Mesendoderm (in vitro differentiated cells): Measurements from ENCODE around the gene TIMM9.

ENCODE experiments used
- DNase-seq: peaks from one replicate; pipeline ENCODE4 v3.0.0; 2013
- H2AK5ac ChIP-seq: 2 replicates; pipeline ENCODE4 v1.6.1; 2013; ENCODE audit warnings: low read length, inconsistent platforms
- H2BK120ac ChIP-seq: 2 replicates; pipeline ENCODE4 v1.6.1; 2013; ENCODE audit warnings: low read depth, mild to moderate bottlenecking, low read length, moderate library complexity, mixed read lengths
- H2BK15ac ChIP-seq: replicated peaks from 2 replicates; pipeline ENCODE4 v1.6.1; 2013; ENCODE audit warnings: low read depth, mild to moderate bottlenecking, moderate library complexity
- H2BK5ac ChIP-seq: 2 replicates; pipeline ENCODE4 v1.6.1; 2013; ENCODE audit warnings: low read length, inconsistent platforms
- H3K18ac ChIP-seq: 2 replicates; pipeline ENCODE4 v1.6.1; 2013; ENCODE audit warnings: mild to moderate bottlenecking, low read length, mixed read lengths
- H3K23ac ChIP-seq: one replicate; pipeline ENCODE4 v1.6.1; 2013; ENCODE audit warnings: low read length
- H3K27ac ChIP-seq: 2 replicates; pipeline ENCODE4 v1.5.1; 2013; ENCODE audit warnings: low read depth, mild to moderate bottlenecking, inconsistent platforms, low read length, moderate library complexity
- H3K27me3 ChIP-seq: 2 replicates; pipeline ENCODE4 v1.6.1; 2013; ENCODE audit warnings: low read length, control low read depth, mild to moderate bottlenecking, inconsistent platforms; ENCODE audit not compliant: insufficient read depth, poor library complexity
- H3K36me3 ChIP-seq: 2 replicates; pipeline ENCODE4 v1.6.1; 2013; ENCODE audit warnings: low read length, inconsistent platforms; ENCODE audit not compliant: control insufficient read depth, insufficient read depth
- H3K4ac ChIP-seq: one replicate; pipeline ENCODE4 v1.6.1; 2013; ENCODE audit warnings: low read depth, mild to moderate bottlenecking, low read length, moderate library complexity
- H3K4me1 ChIP-seq: 2 replicates; pipeline ENCODE4 v1.6.1; 2013; ENCODE audit warnings: low read depth, low read length, inconsistent platforms; ENCODE audit not compliant: control insufficient read depth
- H3K4me2 ChIP-seq: 2 replicates; pipeline ENCODE4 v1.6.1; 2013; ENCODE audit warnings: low read length
- H3K4me3 ChIP-seq: 2 replicates; pipeline ENCODE4 v1.5.1; 2013; ENCODE audit warnings: mild to moderate bottlenecking, low read length
- H3K56ac ChIP-seq: one replicate; pipeline ENCODE4 v1.6.1; 2013; ENCODE audit warnings: low read length
- H3K79me1 ChIP-seq: 2 replicates; pipeline ENCODE4 v1.6.1; 2013; ENCODE audit warnings: low read length, inconsistent platforms
- H3K79me2 ChIP-seq: 2 replicates; pipeline ENCODE4 v1.6.1; 2013; ENCODE audit warnings: mild to moderate bottlenecking, low read length; ENCODE audit not compliant: control insufficient read depth, insufficient read depth
- H3K9ac ChIP-seq: 2 replicates; pipeline ENCODE4 v1.6.1; 2013; ENCODE audit warnings: low read length, inconsistent platforms
- H4K5ac ChIP-seq: one replicate; pipeline ENCODE4 v1.6.1; 2013; ENCODE audit warnings: low read length
- H4K8ac ChIP-seq: one replicate; pipeline ENCODE4 v1.6.1; 2013; ENCODE audit warnings: low read depth, mild to moderate bottlenecking, control low read depth, low read length, moderate library complexity
- WGBS: extraction: QIAGEN DNeasy Blood & Tissue Kit; methylation state at CpG from one replicate; pipeline ENCODE4 v1.1.7; 2013; ENCODE audit warnings: low lambda C conversion rate, missing lambda C conversion rate; ENCODE audit not compliant: insufficient coverage; ENCODE audit errors: extremely low coverage; 5-methylcytosine and 5-hydroxymethylcytosine counted together

Gene TIMM9

DNA sequence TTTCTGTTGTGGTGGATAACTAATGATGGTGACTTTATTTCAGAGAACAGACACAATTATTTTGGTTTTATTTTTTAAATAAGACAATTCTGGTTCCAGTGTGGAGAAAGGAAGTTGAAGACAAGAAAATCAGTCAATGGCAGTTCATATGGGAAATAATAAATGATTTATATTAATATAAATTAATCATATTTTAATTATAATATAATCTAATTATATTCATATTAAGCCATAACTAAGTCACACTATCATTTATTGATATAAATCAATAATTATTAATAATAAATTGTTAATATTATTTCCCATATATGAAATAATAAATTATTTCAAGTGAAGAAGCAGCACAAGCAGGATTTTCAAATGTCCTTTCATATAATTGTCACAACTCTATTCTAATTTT, 28.8 kb downstream of the TIMM9 start:
- no peak overlapping the region for H2BK120ac ChIP-seq
- DNase-seq = no peak
- no peak overlapping the region for H4K8ac ChIP-seq
- H3K4ac ChIP-seq = no peak overlapping the region
- H2BK5ac ChIP-seq = no peak overlapping the region
- H3K4me1 ChIP-seq = peaks cover 2% of the 10 kb centered on the region
- H3K4me2 ChIP-seq = no peak overlapping the region
- H2AK5ac ChIP-seq = no peak overlapping the region
- no peak overlapping the region for H3K23ac ChIP-seq
- no peak overlapping the region for H3K18ac ChIP-seq
- H3K27ac ChIP-seq = no peak overlapping the region
- no peak overlapping the region for H2BK15ac ChIP-seq
- no peak overlapping the region for H4K5ac ChIP-seq
- no peak overlapping the region for H3K4me3 ChIP-seq
- H3K79me1 ChIP-seq = no peaks in the 10 kb centered on the region
- no peak overlapping the region for H3K9ac ChIP-seq
- no peaks in the 10 kb centered on the region for H3K27me3 ChIP-seq
- H3K36me3 ChIP-seq = no peaks in the 10 kb centered on the region
- no peaks in the 10 kb centered on the region for H3K79me2 ChIP-seq
- no peak overlapping the region for H3K56ac ChIP-seq

- Histone ChIP-seq H3K4me1 (peaks cover 2% of the 10 kb centered on the region), H3K79me2 (no peaks in the 10 kb centered on the region), H3K36me3 (no peaks in the 10 kb centered on the region), H3K18ac (no peak overlapping the region), H4K5ac (no peak overlapping the region), H3K4me3 (no peak overlapping the region), H3K4me2 (no peak overlapping the region), H3K4ac (no peak overlapping the region), H3K27me3 (no peaks in the 10 kb centered on the region), H2BK15ac (no peak overlapping the region), H2BK5ac (no peak overlapping the region), H2AK5ac (no peak overlapping the region), H4K8ac (no peak overlapping the region), H3K56ac (no peak overlapping the region), H2BK120ac (no peak overlapping the region), H3K23ac (no peak overlapping the region), H3K9ac (no peak overlapping the region), H3K27ac (no peak overlapping the region), H3K79me1 (no peaks in the 10 kb centered on the region)
- no CpG with 5 or more reads among the region's 6 CpGs for WGBS
- DNase-seq = no peak
Measured at GRCh38 chr14:58397156-58397555, 30.2 kb downstream of the TIMM9 start.

GRCh38 chr14:58395812-58396788, 31.2 kb downstream of the TIMM9 start, which contains the start of gene TOMM20L:
Gene TOMM20L (plus strand): TSS chr14:58395930. CDS start chr14:58395958, 28 bp downstream.
- Histone ChIP-seq H3K56ac (peak within 1 kb of the TSS; percentile 95), H3K23ac (no peak within 1 kb of the TSS), H2BK120ac (no peak within 1 kb of the TSS), H3K9ac (peak within 1 kb of the TSS; percentile 83), H4K8ac (no peak within 1 kb of the TSS), H3K27ac (no peak within 1 kb of the TSS), H3K4ac (peak within 1 kb of the TSS; percentile 50), H3K18ac (peak within 1 kb of the TSS; percentile 55), H3K4me2 (peak within 1 kb of the TSS; percentile 97), H3K79me1 (no peaks in the 10 kb centered on the region), H3K27me3 (no peaks in the 10 kb centered on the region), H3K79me2 (no peaks in the 10 kb centered on the region), H2BK5ac (no peak within 1 kb of the TSS), H2BK15ac (no peak within 1 kb of the TSS), H4K5ac (no peak within 1 kb of the TSS), H3K36me3 (no peaks in the 10 kb centered on the region), H3K4me3 (peak within 1 kb of the TSS; percentile 65), H3K4me1 (peaks cover 2% of the 10 kb centered on the region), H2AK5ac (no peak within 1 kb of the TSS)
- DNase-seq = peak; percentile 91
- WGBS = no CpG with 5 or more reads among the region's 86 CpGs

DNA sequence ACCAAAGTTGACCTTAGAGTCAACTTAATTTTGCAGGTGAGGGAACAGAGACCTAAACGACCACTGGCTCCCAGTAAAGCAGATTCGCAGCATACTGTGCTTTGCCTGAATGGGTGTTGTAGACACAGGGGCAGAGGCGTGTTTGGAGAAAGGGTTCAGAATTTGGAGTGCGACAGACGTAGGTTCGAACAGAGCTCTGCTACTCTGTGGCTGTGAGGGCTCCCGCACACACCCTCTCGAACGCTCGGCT, 31.8 kb downstream of the TIMM9 start:
- Histone ChIP-seq H3K56ac (peak overlapping the region; percentile 95), H3K9ac (peak overlapping the region; percentile 40)
- DNase-seq = no peak

DNA sequence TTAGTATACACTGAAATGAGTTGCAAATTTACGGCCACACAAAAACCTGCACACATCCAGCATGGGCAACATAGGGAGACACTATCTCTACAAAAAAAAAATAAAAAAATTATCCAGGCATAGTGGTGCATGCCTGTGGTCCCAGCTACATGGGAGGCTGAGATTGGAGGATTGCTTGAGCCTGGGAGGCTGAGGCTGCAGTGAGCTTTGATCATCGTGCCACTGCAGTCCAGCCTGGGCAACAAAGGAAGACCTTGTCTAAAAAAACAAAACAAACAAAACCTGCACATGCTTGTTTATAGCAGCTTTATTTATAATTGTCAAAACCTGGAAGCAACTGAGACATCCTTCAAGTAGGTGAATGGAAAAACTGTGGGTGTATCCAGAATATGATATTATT, 36.5 kb downstream of the TIMM9 start:
- Histone ChIP-seq H3K4me3 (no peak overlapping the region), H3K4me2 (no peak overlapping the region), H2BK120ac (no peak overlapping the region), H3K4me1 (no peaks in the 10 kb centered on the region), H3K36me3 (no peaks in the 10 kb centered on the region), H3K79me1 (no peaks in the 10 kb centered on the region), H3K18ac (no peak overlapping the region), H3K27ac (no peak overlapping the region), H2BK15ac (no peak overlapping the region), H3K23ac (no peak overlapping the region), H4K8ac (no peak overlapping the region), H3K4ac (no peak overlapping the region), H3K79me2 (no peaks in the 10 kb centered on the region), H4K5ac (no peak overlapping the region), H3K27me3 (no peaks in the 10 kb centered on the region), H2BK5ac (no peak overlapping the region), H3K56ac (no peak overlapping the region), H3K9ac (no peak overlapping the region), H2AK5ac (no peak overlapping the region)
- no peak for DNase-seq
- WGBS = no CpG with 5 or more reads among the region's 2 CpGs

More for the DNA sequence above, 31.8 kb downstream of the TIMM9 start:
- Histone ChIP-seq H2BK5ac (no peak overlapping the region), H3K4me2 (peak overlapping the region; percentile 38), H4K5ac (no peak overlapping the region), H3K4me1 (peaks cover 2% of the 10 kb centered on the region), H3K36me3 (no peaks in the 10 kb centered on the region), H4K8ac (no peak overlapping the region), H3K27me3 (no peaks in the 10 kb centered on the region), H3K79me1 (no peaks in the 10 kb centered on the region), H3K18ac (no peak overlapping the region), H3K27ac (no peak overlapping the region), H3K79me2 (no peaks in the 10 kb centered on the region), H3K4me3 (no peak overlapping the region), H3K4ac (no peak overlapping the region), H3K23ac (no peak overlapping the region), H2BK15ac (no peak overlapping the region), H2AK5ac (no peak overlapping the region), H2BK120ac (no peak overlapping the region)
- WGBS = no CpG with 5 or more reads among the region's 10 CpGs

GRCh38 chr14:58376791-58377190, 50.5 kb downstream of the TIMM9 start:
- no peak overlapping the region for H3K23ac ChIP-seq
- H3K18ac ChIP-seq = no peak overlapping the region
- H2AK5ac ChIP-seq = no peak overlapping the region
- H3K4me1 ChIP-seq = no peaks in the 10 kb centered on the region
- no peak overlapping the region for H3K4ac ChIP-seq
- no peak overlapping the region for H4K5ac ChIP-seq
- H2BK120ac ChIP-seq = no peak overlapping the region
- no peaks in the 10 kb centered on the region for H3K79me2 ChIP-seq
- H4K8ac ChIP-seq = no peak overlapping the region
- no peaks in the 10 kb centered on the region for H3K36me3 ChIP-seq
- H2BK5ac ChIP-seq = no peak overlapping the region
- no peak overlapping the region for H2BK15ac ChIP-seq
- H3K9ac ChIP-seq = no peak overlapping the region
- no peaks in the 10 kb centered on the region for H3K79me1 ChIP-seq
- no peak overlapping the region for H3K27ac ChIP-seq
- DNase-seq = no peak
- H3K4me3 ChIP-seq = no peak overlapping the region
- H3K56ac ChIP-seq = no peak overlapping the region
- no peaks in the 10 kb centered on the region for H3K27me3 ChIP-seq
- no peak overlapping the region for H3K4me2 ChIP-seq
